Raji (cell line): ENCODE measurements around the gene CDH1.

ENCODE experiments used
- POLR2A ChIP-seq: IDR thresholded peaks from 2 replicates; pipeline ENCODE4 v1.6.1; 2011; ENCODE audit warnings: low read depth, low read length, control low read depth; ENCODE audit not compliant: insufficient read depth

CDH1 gene

DNA sequence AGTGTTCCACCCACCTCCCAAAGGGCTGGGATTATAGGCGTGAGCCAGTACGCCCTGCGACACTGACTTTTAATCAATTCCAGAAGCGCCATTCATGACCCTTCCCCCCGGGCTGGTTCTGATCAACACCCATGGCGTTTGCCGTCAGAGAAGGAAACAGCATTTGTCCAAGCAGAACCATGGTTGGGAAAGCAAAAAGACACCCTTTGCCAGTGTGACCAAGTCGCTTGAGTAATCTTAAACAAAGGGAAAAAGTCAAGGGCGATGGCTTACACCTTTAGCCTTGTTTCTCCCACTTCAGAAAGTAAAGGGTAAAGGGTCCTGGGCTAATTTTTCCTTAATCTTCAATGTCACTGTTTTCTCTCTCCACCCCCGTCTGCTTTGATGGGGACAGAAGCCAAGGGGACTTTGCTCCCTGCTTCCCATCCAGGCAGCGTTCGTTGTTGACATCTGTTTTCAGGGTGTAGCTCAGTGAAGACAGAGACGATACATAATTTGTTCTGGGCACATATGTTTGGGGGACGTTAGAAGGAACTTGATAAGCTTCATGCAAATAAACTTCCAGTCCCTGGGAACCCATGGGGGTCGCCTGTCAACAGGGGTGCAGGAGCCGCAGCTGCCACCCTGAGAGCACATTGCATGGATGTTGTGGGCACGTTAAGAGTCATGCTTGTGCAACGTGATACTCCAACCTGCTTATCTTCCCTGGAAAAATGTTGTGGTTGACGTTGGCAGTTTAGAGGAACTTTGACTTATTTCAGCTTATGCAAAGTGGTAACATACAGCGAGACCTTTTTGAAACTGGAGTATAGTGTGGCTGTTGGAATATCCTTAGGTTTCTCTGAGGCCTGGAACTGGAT lies 55.6 kb downstream of the CDH1 start:
- TF ChIP-seq POLR2A = no peak

DNA sequence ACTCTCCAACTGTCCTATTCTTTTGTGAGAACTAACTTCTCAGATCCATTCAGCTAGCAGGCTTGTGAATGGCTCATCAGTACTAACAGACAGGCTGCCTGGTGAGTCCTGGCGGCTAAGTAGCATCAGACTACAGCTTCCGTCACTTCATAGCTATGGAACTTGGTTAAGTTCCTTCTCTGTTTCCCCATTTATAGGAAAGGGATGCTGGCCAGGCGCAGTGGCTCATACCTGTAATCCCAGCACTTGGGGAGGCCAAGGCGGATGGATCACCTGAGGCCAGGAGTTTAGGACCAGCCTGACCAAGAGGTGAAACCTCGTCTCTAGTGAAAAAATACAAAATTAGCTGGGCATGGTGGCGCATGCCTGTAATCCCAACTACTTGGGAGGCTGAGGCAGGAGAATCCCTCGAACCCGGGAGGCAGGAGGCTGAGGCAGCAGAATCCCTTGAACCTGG lies 56.3 kb downstream of the CDH1 start:
- TF ChIP-seq POLR2A = no peak

DNA sequence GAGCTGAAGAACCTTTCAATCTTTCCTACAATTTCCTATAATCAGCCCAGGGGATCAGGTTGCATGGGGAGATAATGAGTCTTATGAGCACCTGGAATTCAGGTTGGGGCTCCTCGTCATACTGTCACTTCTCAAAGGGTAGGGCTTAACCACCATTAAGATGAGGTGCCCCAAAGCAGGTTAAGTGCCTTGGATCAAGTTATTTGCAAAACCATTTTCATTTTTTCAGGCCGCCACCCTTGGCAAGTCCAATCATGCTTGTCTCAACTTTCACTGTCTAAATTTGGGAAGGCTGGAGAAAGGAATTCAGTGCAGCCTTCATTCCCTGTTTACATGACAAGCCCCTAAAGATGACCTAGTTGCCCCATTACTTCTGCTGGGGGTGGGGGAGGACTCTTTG lies 61.3 kb downstream of the CDH1 start:
- no peak for TF ChIP-seq POLR2A

DNA sequence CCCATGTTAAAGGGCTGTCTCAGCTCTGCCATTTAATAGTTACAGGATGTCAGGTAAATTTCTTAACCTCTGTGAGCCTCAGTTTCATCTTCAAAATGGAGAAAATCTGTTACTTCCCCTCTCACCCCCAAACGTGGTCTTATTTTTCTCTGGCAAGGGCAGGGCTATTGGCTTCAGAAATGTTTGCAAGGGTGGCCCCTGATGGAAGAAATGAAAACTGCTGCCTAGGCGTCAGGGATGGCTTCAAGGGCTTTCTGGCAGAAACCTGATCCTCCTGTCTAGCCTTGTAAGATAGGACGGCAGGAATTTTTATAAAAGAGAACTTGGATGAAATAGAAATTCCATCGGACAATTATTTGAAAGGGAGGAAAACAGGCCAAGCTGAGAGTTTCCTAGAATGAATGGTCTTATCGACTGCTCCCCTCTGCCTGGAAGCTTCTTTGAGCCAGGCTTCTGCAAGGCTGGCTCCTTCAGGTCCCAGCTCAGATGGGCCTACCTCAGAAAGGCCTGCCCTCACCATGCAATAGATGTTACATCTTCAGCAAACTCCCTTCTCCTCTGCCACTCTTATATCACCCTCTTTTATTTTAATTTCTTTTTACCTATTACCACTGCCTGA lies 63.3 kb downstream of the CDH1 start:
- TF ChIP-seq POLR2A = no peak

DNA sequence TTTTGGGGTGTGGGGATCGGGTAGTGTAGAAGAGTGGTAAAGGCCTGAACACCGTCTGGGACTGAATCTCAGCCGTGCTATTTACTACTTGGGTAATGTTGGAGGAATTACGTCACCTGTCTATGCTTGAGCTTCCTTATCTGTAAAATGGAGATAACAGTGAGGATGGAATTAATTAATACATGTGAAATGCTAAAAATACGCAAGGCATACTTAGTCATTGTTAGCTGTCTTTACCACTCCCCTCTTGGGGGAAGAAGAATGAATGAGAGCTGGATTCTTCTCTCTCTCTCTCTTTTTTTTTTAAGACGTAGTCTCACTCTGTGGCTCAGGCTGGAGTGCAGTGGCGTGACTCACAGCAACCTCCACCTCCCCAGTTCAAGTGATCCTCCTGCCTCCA lies 65.1 kb downstream of the CDH1 start:
- no peak for TF ChIP-seq POLR2A

DNA sequence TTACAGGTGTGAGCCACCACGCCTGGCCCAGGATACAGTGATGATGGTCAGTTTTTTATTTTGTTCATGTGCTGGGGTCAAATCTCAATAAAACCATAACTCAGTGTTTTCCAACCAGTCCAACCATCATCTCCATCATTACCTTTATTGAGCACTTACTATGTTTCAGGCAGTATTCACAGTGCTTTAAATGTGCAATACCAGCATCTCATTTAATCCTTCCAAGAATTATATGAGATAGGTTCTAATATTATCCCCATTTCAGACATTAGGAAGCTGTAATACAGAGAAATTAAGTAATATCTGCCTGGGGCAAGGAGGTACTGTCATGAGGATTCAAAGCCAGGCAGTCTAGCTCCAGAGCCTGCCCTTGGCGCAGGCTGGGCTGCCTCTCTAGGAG lies 69.3 kb downstream of the CDH1 start:
- no peak for TF ChIP-seq POLR2A

DNA sequence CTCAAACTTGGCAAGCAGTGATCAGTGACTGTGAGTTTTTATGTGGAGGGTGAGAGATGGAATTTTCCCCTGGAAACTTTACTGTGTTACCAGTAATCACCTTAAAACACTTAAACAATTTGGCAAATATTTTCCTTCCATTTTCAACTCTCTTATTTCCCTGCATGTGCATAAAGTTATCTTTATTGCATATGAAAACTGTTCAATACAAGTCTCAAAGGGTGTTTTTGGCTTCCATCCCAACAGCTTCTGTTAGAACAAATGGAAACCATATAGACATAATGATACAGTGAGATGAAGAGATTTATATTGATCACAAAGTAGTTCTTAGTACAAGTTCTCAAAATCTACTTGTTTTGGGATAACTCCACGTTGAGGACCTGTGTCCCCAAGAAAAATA lies 69.9 kb downstream of the CDH1 start:
- TF ChIP-seq POLR2A = no peak

DNA sequence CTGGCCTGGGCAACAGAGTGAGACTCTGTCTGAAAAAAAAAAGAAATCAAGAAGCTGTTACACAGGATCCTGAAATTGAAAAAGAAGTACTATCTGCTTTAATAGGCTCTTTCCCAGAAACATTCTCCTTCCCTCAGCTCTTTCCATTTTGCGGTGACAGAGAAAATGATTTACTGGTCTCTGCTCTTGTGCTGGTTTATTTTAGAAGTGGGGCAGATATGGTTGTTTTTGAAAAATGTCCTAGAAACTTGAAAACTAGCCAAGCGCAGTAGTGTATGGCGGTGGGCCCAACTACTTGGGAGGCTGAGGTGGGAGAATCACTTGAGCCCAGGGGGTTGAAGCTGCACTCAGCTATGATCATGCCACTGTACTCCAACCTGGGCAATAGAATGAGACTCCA lies 77.4 kb downstream of the CDH1 start:
- TF ChIP-seq POLR2A = no peak

DNA sequence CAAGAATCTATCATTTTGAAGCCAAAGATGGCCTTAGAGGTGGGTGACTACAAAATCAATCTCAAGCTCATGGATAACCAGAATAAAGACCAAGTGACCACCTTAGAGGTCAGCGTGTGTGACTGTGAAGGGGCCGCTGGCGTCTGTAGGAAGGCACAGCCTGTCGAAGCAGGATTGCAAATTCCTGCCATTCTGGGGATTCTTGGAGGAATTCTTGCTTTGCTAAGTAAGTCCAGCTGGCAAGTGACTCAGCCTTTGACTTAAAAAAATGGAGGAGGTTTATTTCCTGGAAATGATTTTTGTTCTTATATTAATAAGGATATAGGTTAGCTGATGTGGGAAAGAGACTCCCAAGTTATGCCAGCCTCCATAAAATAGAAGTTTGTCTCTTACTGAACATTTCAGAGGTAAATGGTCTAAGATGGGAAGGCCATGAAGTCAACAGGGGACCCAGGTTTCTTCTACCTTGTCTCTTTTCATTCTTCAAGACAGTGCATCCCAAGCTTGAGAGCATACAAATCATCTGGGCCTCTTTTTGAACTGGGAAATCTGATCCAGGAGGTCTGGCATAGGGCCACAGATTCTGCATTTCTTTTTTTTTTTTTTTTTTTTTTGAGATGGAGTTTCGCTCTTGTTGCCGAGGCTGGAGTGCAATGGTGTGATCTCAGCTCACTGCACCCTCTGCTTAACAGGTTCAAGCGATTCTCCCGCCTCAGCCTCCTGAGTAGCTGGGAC lies 86.5 kb downstream of the CDH1 start:
- no peak for TF ChIP-seq POLR2A

DNA sequence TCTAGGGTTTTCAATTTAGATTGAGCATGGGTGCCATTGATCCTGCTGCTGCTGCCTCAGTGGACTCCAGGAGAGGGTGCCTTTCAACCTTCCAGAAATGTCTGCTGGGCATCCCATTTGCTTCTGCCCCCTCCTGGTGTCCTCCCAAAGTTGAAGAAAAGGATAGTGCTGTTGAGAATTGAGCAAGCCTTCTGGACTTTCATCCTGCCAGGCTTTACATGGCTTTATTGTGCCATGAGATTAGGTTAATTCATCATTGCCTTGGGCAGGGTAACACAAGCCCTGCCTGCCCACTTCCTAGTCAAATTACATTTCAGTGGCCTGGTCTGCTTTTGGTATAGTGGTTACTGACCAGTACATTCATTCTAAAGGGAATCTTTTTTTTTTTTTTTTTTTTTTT lies 88.3 kb downstream of the CDH1 start:
- no peak for TF ChIP-seq POLR2A

DNA sequence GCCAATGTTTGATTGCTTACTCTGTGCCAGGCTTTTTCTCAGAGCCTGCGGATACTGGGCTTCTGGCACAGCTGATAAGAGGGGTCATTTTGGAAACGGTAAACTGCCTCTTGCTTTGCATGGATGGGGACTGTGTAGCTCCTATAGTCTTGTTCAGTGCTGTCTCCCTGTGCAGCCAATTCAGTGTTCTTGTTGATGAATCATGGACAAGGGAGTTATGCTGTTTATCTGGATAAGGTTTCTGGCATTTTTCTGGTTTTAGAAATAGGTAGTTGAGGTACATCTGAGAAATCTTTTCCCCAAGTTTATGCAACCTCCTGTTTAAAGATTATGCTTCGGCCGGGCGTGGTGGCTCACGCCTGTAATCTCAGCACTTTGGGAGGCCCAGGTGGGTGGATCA lies 89.6 kb downstream of the CDH1 start:
- no peak for TF ChIP-seq POLR2A

DNA sequence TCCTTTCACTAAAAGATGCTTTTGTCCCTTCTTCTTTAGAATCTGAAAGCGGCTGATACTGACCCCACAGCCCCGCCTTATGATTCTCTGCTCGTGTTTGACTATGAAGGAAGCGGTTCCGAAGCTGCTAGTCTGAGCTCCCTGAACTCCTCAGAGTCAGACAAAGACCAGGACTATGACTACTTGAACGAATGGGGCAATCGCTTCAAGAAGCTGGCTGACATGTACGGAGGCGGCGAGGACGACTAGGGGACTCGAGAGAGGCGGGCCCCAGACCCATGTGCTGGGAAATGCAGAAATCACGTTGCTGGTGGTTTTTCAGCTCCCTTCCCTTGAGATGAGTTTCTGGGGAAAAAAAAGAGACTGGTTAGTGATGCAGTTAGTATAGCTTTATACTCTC lies 96.2 kb downstream of the CDH1 start:
- no peak for TF ChIP-seq POLR2A

DNA sequence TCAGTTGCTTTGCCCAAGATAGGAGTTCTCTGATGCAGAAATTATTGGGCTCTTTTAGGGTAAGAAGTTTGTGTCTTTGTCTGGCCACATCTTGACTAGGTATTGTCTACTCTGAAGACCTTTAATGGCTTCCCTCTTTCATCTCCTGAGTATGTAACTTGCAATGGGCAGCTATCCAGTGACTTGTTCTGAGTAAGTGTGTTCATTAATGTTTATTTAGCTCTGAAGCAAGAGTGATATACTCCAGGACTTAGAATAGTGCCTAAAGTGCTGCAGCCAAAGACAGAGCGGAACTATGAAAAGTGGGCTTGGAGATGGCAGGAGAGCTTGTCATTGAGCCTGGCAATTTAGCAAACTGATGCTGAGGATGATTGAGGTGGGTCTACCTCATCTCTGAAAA lies 97.5 kb downstream of the CDH1 start:
- TF ChIP-seq POLR2A = no peak

DNA sequence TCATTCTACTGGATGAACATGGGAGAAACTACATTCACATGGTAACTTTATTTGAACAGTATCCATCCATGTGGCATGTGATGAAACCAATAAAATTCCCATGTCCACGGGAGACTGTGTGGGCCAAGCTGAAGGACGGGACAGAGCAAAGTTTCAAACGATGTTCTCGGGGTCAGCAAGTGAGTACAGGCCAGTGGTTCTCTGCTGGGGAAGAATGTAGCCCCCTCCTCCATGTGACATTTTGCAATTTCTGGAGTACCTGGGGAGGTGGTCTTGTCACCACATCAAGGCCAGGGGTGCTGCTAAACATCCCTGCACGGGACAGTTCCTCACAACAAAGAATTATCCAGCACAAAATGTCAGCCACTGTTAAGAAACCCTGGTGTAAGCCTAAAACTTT lies 98.9 kb downstream of the CDH1 start:
- no peak for TF ChIP-seq POLR2A

DNA sequence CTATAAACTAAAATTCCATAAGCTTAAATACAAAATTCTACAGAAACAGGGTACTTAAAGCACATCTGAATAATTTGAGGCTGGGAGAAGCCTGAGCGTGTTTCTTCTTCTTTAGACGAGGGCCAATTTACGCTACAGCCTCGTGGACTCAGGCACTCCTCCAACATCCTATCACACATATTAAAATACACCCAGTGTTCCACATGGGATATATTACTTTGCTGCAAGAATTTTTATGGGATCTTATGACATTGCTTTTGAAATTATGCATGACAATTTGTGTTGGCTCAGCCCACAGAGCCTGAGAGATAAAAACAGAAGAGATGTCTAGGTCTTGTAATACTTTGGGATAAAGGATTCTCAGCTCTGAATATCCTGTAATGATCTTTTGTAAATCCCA lies 102.7 kb downstream of the CDH1 start:
- TF ChIP-seq POLR2A = no peak

DNA sequence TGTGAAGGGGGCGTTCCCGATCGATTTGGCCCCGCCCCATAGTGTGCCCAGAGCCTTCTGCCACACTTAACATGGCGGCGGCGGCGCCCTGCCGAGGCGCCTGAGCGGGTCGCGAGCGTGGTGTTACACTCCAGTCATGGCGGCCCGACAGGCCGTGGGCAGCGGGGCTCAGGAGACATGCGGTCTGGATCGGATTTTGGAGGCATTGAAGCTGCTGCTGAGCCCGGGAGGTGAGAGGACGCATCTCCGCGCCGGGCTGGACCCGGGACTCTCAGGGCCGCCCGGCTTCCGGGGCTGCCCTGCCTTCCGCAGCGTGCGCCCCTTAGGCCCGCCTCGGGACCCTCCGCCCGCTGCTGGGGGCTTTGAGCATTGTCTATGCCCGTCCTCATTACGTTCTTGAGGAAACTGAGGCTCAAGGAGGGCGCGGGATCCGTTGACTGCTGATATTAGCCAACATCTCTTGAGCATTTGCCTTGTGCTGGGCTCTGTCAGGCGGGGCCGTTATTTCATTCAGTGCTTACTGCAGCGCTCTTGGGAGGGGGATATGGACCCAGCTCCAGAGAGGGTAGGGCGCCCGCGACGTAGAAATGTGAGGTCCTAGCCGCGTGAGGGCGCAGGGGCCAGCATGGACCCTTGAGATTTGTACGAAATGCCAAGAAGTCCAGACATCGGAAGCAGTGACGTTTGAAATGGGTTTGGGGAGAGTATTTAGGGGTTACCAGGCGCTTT lies 106.6 kb downstream of the CDH1 start, which contains the start of gene TANGO6:
Gene TANGO6, plus strand, starts transcription at position 50 of the 729 bp plus-strand sequence. Its CDS starts 87 bp downstream, at position 137.
- TF ChIP-seq POLR2A = peak; percentile 82

DNA sequence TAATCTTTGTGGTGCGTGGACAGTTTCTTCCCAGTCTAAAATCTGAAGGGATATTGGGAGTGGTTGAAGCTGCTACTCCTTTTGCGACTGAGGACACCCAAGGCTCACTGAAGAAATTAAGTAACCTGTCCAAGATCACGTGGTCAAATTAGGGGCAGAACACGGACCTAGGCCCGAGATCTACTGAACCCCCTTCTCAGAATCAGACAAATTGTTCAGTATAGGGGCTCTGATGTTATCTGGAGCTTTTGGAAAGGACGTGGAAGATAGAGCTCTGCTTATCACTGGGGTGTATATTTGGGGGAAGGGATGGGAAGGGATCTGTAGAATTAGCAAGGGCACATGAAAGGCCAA lies 107.1 kb downstream of the CDH1 start:
- no peak; the same call in 1 of the 2 replicates for TF ChIP-seq POLR2A
